ENCODE measurements around the gene RAVER2.
"Not testable (repeated sequence)": the region's sequence is repeated elsewhere in the genome, so short reads cannot be mapped to it uniquely, and the experiment has no call there.

Gene RAVER2

GRCh38 chr1:64758233-64758632, 13.4 kb downstream of the RAVER2 start:
- H3K9me3 ChIP-seq (ENCODE audit: insufficient read depth, low read length) = no peaks in the 10 kb centered on the region
- no peaks in the 10 kb centered on the region for H3K27me3 ChIP-seq (ENCODE audit: insufficient read depth, insufficient read length)
- no peak overlapping the region for H3K9ac ChIP-seq (ENCODE audit: insufficient read length, low read depth)
- TF ChIP-seq ZNF274 (IDR thresholded peaks at IDR 0.05; ENCODE audit: low read depth, low read length) (no peak), SUZ12 (IDR thresholded peaks at IDR 0.05; ENCODE audit: extremely low read depth, insufficient read depth, insufficient read length) (no peak)
- no peaks in the 10 kb centered on the region for H3K4me1 ChIP-seq (ENCODE audit: insufficient read depth, insufficient read length)
- no peak for DNase-seq (ENCODE audit: low read depth, low spot score)
- no peak overlapping the region for H3K4me3 ChIP-seq (ENCODE audit: insufficient read length, low read depth)
- no peaks in the 10 kb centered on the region for H3K36me3 ChIP-seq (ENCODE audit: insufficient read depth, insufficient read length, low read length)

GRCh38 chr1:64759968-64760367, 15.1 kb downstream of the RAVER2 start:
- Histone ChIP-seq H3K4me1 (ENCODE audit: insufficient read depth, insufficient read length) (no peaks in the 10 kb centered on the region), H3K9me3 (ENCODE audit: insufficient read depth, low read length) (no peaks in the 10 kb centered on the region), H3K4me3 (ENCODE audit: insufficient read length, low read depth) (no peak overlapping the region), H3K36me3 (ENCODE audit: insufficient read depth, insufficient read length, low read length) (no peaks in the 10 kb centered on the region), H3K9ac (ENCODE audit: insufficient read length, low read depth) (no peak overlapping the region), H3K27me3 (ENCODE audit: insufficient read depth, insufficient read length) (no peaks in the 10 kb centered on the region)
- DNase-seq (ENCODE audit: low read depth, low spot score) = no peak
- TF ChIP-seq SUZ12 (IDR thresholded peaks at IDR 0.05; ENCODE audit: extremely low read depth, insufficient read depth, insufficient read length) = no peak
- no peak for TF ChIP-seq ZNF274 (IDR thresholded peaks at IDR 0.05; ENCODE audit: low read depth, low read length)
- no peak for TF ChIP-seq YY1 (IDR thresholded peaks at IDR 0.05; ENCODE audit: insufficient read depth, insufficient read length)

- peaks cover 1% of the 10 kb centered on the region for H3K36me3 ChIP-seq (ENCODE audit: insufficient read depth, insufficient read length, low read length)
- H3K4me3 ChIP-seq (ENCODE audit: insufficient read length, low read depth) = no peak overlapping the region
- no peaks in the 10 kb centered on the region for H3K9me3 ChIP-seq (ENCODE audit: insufficient read depth, low read length)
- H3K27me3 ChIP-seq (ENCODE audit: insufficient read depth, insufficient read length) = no peaks in the 10 kb centered on the region
- DNase-seq (ENCODE audit: low read depth, low spot score) = no peak
- H3K4me1 ChIP-seq (ENCODE audit: insufficient read depth, insufficient read length) = no peaks in the 10 kb centered on the region
- H3K9ac ChIP-seq (ENCODE audit: insufficient read length, low read depth) = no peak overlapping the region
- TF ChIP-seq YY1 (IDR thresholded peaks at IDR 0.05; ENCODE audit: insufficient read depth, insufficient read length) (no peak), ZNF274 (IDR thresholded peaks at IDR 0.05; ENCODE audit: low read depth, low read length) (no peak), SUZ12 (IDR thresholded peaks at IDR 0.05; ENCODE audit: extremely low read depth, insufficient read depth, insufficient read length) (no peak)
Observed at GRCh38 chr1:64765012-64765411, 20.1 kb downstream of the RAVER2 start.

GRCh38 chr1:64765826-64766225, 21.0 kb downstream of the RAVER2 start:
- Histone ChIP-seq H3K4me3 (ENCODE audit: insufficient read length, low read depth) (no peak overlapping the region), H3K4me1 (ENCODE audit: insufficient read depth, insufficient read length) (no peaks in the 10 kb centered on the region), H3K27me3 (ENCODE audit: insufficient read depth, insufficient read length) (no peaks in the 10 kb centered on the region), H3K9ac (ENCODE audit: insufficient read length, low read depth) (no peak overlapping the region), H3K36me3 (ENCODE audit: insufficient read depth, insufficient read length, low read length) (peaks cover 5% of the 10 kb centered on the region), H3K9me3 (ENCODE audit: insufficient read depth, low read length) (no peaks in the 10 kb centered on the region)
- no peak for TF ChIP-seq YY1 (IDR thresholded peaks at IDR 0.05; ENCODE audit: insufficient read depth, insufficient read length)
- TF ChIP-seq ZNF274 (IDR thresholded peaks at IDR 0.05; ENCODE audit: low read depth, low read length) = no peak
- TF ChIP-seq SUZ12 (IDR thresholded peaks at IDR 0.05; ENCODE audit: extremely low read depth, insufficient read depth, insufficient read length) = no peak
- no peak for DNase-seq (ENCODE audit: low read depth, low spot score)

GRCh38 chr1:64766429-64766828, 21.6 kb downstream of the RAVER2 start:
- TF ChIP-seq ZNF274 (IDR thresholded peaks at IDR 0.05; ENCODE audit: low read depth, low read length) = no peak
- TF ChIP-seq SUZ12 (IDR thresholded peaks at IDR 0.05; ENCODE audit: extremely low read depth, insufficient read depth, insufficient read length) = no peak
- no peak for TF ChIP-seq YY1 (IDR thresholded peaks at IDR 0.05; ENCODE audit: insufficient read depth, insufficient read length)
- H3K27me3 ChIP-seq (ENCODE audit: insufficient read depth, insufficient read length) = no peaks in the 10 kb centered on the region
- DNase-seq (ENCODE audit: low read depth, low spot score) = no peak
- no peak overlapping the region for H3K9ac ChIP-seq (ENCODE audit: insufficient read length, low read depth)
- H3K36me3 ChIP-seq (ENCODE audit: insufficient read depth, insufficient read length, low read length) = peaks cover 5% of the 10 kb centered on the region
- no peaks in the 10 kb centered on the region for H3K9me3 ChIP-seq (ENCODE audit: insufficient read depth, low read length)
- H3K4me1 ChIP-seq (ENCODE audit: insufficient read depth, insufficient read length) = no peaks in the 10 kb centered on the region
- H3K4me3 ChIP-seq (ENCODE audit: insufficient read length, low read depth) = no peak overlapping the region

- H3K27me3 ChIP-seq (ENCODE audit: insufficient read depth, insufficient read length) = no peaks in the 10 kb centered on the region
- 0 out of 2 replicates have a peak, but pooled peaks cover 6% of the 10 kb centered on the region for H3K9me3 ChIP-seq (ENCODE audit: insufficient read depth, low read length)
- peaks cover 5% of the 10 kb centered on the region for H3K36me3 ChIP-seq (ENCODE audit: insufficient read depth, insufficient read length, low read length)
- no peak for DNase-seq (ENCODE audit: low read depth, low spot score)
- no peak overlapping the region for H3K9ac ChIP-seq (ENCODE audit: insufficient read length, low read depth)
- H3K4me1 ChIP-seq (ENCODE audit: insufficient read depth, insufficient read length) = no peaks in the 10 kb centered on the region
- no peak overlapping the region for H3K4me3 ChIP-seq (ENCODE audit: insufficient read length, low read depth)
- TF ChIP-seq YY1 (IDR thresholded peaks at IDR 0.05; ENCODE audit: insufficient read depth, insufficient read length) (no peak), ZNF274 (IDR thresholded peaks at IDR 0.05; ENCODE audit: low read depth, low read length) (no peak), SUZ12 (IDR thresholded peaks at IDR 0.05; ENCODE audit: extremely low read depth, insufficient read depth, insufficient read length) (no peak)
Observed at GRCh38 chr1:64769482-64769881, 24.6 kb downstream of the RAVER2 start.

- no peak for DNase-seq (ENCODE audit: low read depth, low spot score)
- H3K27me3 ChIP-seq (ENCODE audit: insufficient read depth, insufficient read length) = no peaks in the 10 kb centered on the region
Observed at GRCh38 chr1:64769971-64770370, 25.1 kb downstream of the RAVER2 start.

GRCh38 chr1:64773306-64773705, 28.4 kb downstream of the RAVER2 start:
- not testable (repeated sequence) for H3K4me3 ChIP-seq (ENCODE audit: insufficient read length, low read depth); DNase-seq (ENCODE audit: low read depth, low spot score); H3K4me1 ChIP-seq (ENCODE audit: insufficient read depth, insufficient read length); H3K27me3 ChIP-seq (ENCODE audit: insufficient read depth, insufficient read length); H3K9ac ChIP-seq (ENCODE audit: insufficient read length, low read depth); H3K36me3 ChIP-seq (ENCODE audit: insufficient read depth, insufficient read length, low read length); H3K9me3 ChIP-seq (ENCODE audit: insufficient read depth, low read length)

More at GRCh38 chr1:64769971-64770370, 25.1 kb downstream of the RAVER2 start:
- Histone ChIP-seq H3K9me3 (ENCODE audit: insufficient read depth, low read length) (0 out of 2 replicates have a peak, but pooled peaks cover 6% of the 10 kb centered on the region), H3K4me1 (ENCODE audit: insufficient read depth, insufficient read length) (no peaks in the 10 kb centered on the region), H3K9ac (ENCODE audit: insufficient read length, low read depth) (no peak overlapping the region), H3K4me3 (ENCODE audit: insufficient read length, low read depth) (no peak overlapping the region), H3K36me3 (ENCODE audit: insufficient read depth, insufficient read length, low read length) (peaks cover 5% of the 10 kb centered on the region)
- TF ChIP-seq YY1 (IDR thresholded peaks at IDR 0.05; ENCODE audit: insufficient read depth, insufficient read length) (no peak), SUZ12 (IDR thresholded peaks at IDR 0.05; ENCODE audit: extremely low read depth, insufficient read depth, insufficient read length) (no peak)
